H1 (cell line): ENCODE measurements around the gene MDC1. TPM values are rescaled to one million over a fixed set of nuclear protein-coding genes. Genes with fewer than 3 reads are reported as not detected.

Experiments used
- CTCF ChIA-PET: fragments of 300-600 bp; sonication (Branson Sonifier 250); formaldehyde crosslinking; loops from one replicate; lab custom pipeline; 2021; ENCODE audit not compliant: partially characterized antibody; lab: Charles Lee
- POLR2A ChIA-PET: fragments of 300-600 bp; sonication (Branson Sonifier 250); formaldehyde crosslinking; loops from one replicate; lab custom pipeline; 2021; ENCODE audit warnings: inconsistent platforms; ENCODE audit not compliant: partially characterized antibody; lab: Charles Lee
- DNase-seq, 2 experiments: peaks; one replicate each; pipeline versions ENCODE4 v3.0.0 to v3.0.0-alpha.2; 2010 to 2022; ENCODE audit warnings: low spot score in 2 of 2, low read depth in 1 of 2, mixed read lengths in 1 of 2
- FAIRE-seq: peaks from 2 replicates; lab custom pipeline; 2011; peaks lifted over from hg19 to GRCh38; lab: Jason Lieb, UNC
- H2AFZ ChIP-seq: 2 replicates; pipeline ENCODE4 v1.8.1; 2012; ENCODE audit warnings: low read length, inconsistent platforms
- H2AK5ac ChIP-seq: 2 replicates; pipeline ENCODE4 v1.6.1; 2013; ENCODE audit warnings: low read depth, low read length
- H2BK120ac ChIP-seq: replicated peaks from 2 replicates; pipeline ENCODE3; 2013; ENCODE audit warnings: low read depth, low read length, inconsistent platforms
- H2BK12ac ChIP-seq: 2 replicates; pipeline ENCODE4 v1.6.1; 2013; ENCODE audit warnings: low read depth, low read length
- H2BK15ac ChIP-seq: 2 replicates; pipeline ENCODE4 v1.6.1; 2013; ENCODE audit warnings: low read length
- H2BK20ac ChIP-seq: 2 replicates; pipeline ENCODE4 v1.6.1; 2013; ENCODE audit warnings: low read length
- H2BK5ac ChIP-seq: 2 replicates; pipeline ENCODE4 v1.6.1; 2013; ENCODE audit warnings: low read depth, low read length
- H3K14ac ChIP-seq: 2 replicates; pipeline ENCODE4 v1.6.1; 2013; ENCODE audit warnings: inconsistent platforms; ENCODE audit not compliant: insufficient read length
- H3K18ac ChIP-seq: 2 replicates; pipeline ENCODE4 v1.6.1; 2013; ENCODE audit warnings: low read length; ENCODE audit errors: extremely low read depth
- H3K23ac ChIP-seq: 2 replicates; pipeline ENCODE4 v1.6.1; 2013; ENCODE audit warnings: inconsistent platforms; ENCODE audit not compliant: insufficient read length
- H3K23me2 ChIP-seq: 2 replicates; pipeline ENCODE4 v1.6.1; 2013; ENCODE audit warnings: low read depth, low read length
- H3K27ac ChIP-seq: 2 replicates; pipeline ENCODE4 v1.6.1; 2011; ENCODE audit warnings: low read depth, low read length, inconsistent platforms
- H3K27me3 ChIP-seq, 4 experiments: replicated peaks in 1 of 4; 1 replicate in 1 of 4; 2 replicates in 3 of 4; pipeline versions ENCODE4 v1.6.1 to v1.8.1; 2011 to 2013; ENCODE audit warnings: low read length in 3 of 4, mild to moderate bottlenecking in 3 of 4, inconsistent platforms in 2 of 4, mixed read lengths in 2 of 4, moderate library complexity in 1 of 4; ENCODE audit not compliant: control insufficient read depth in 3 of 4, insufficient read depth in 3 of 4; ENCODE audit errors: extremely low read depth in 1 of 4
- H3K36me3 ChIP-seq, 4 experiments: 2 replicates each; pipeline versions ENCODE4 v1.6.1 to v1.8.1; 2011 to 2013; ENCODE audit warnings: mild to moderate bottlenecking in 4 of 4, low read length in 3 of 4, moderate library complexity in 2 of 4, control low read depth in 1 of 4, inconsistent platforms in 1 of 4; ENCODE audit not compliant: insufficient read depth in 4 of 4, control insufficient read depth in 2 of 4
- H3K4ac ChIP-seq: replicated peaks from 2 replicates; pipeline ENCODE3; 2013; ENCODE audit warnings: low read length, low read depth, mixed read lengths, inconsistent platforms; ENCODE audit not compliant: insufficient read length
- H3K4me1 ChIP-seq, 4 experiments: replicated peaks in 1 of 4; 1 replicate in 1 of 4; 2 replicates in 3 of 4; pipeline versions ENCODE4 v1.6.1 to v1.8.1; 2011 to 2013; ENCODE audit warnings: low read length in 3 of 4, inconsistent platforms in 2 of 4, mixed read lengths in 1 of 4; ENCODE audit not compliant: insufficient read depth in 4 of 4, control insufficient read depth in 3 of 4
- H3K4me2 ChIP-seq, 2 experiments: 2 replicates each; pipeline versions ENCODE4 v1.6.1 to v1.8.1; 2011 to 2013; ENCODE audit warnings: low read depth in 2 of 2, low read length in 2 of 2, control low read depth in 1 of 2, inconsistent platforms in 1 of 2, mild to moderate bottlenecking in 1 of 2; ENCODE audit not compliant: insufficient read depth in 1 of 2
- H3K4me3 ChIP-seq, 4 experiments: fragments of 200-600, 300-600 bp in 1 of 4; sonication (generic), shearing (Covaris generic), sonication (Bioruptor Twin) in 1 of 4; 2 replicates each; pipeline versions ENCODE4 v1.5.1 to v1.8.1; 2011 to 2016; ENCODE audit warnings: low read length in 4 of 4, low read depth in 3 of 4, control low read depth in 2 of 4, inconsistent platforms in 2 of 4, mild to moderate bottlenecking in 2 of 4, mixed read lengths in 1 of 4, moderate library complexity in 1 of 4; ENCODE audit not compliant: insufficient read depth in 2 of 4; ENCODE audit errors: extremely low read depth in 1 of 4
- H3K56ac ChIP-seq: replicated peaks from 2 replicates; pipeline ENCODE3; 2013; ENCODE audit warnings: low read depth, mild to moderate bottlenecking, mixed read lengths, low read length, inconsistent platforms; ENCODE audit not compliant: insufficient read length
- H3K79me1 ChIP-seq: 2 replicates; pipeline ENCODE4 v1.6.1; 2013; ENCODE audit warnings: low read depth, low read length, control low read depth
- H3K79me2 ChIP-seq, 2 experiments: 2 replicates each; pipeline versions ENCODE4 v1.6.1 to v1.8.1; 2012 to 2013; ENCODE audit warnings: low read length in 2 of 2, mild to moderate bottlenecking in 2 of 2, inconsistent platforms in 1 of 2; ENCODE audit not compliant: insufficient read depth in 2 of 2, control insufficient read depth in 1 of 2
- H3K9ac ChIP-seq, 4 experiments: replicated peaks in 1 of 4; 1 replicate in 1 of 4; 2 replicates in 3 of 4; pipeline versions ENCODE4 v1.6.1 to v1.8.1; 2011 to 2013; ENCODE audit warnings: low read depth in 3 of 4, low read length in 3 of 4, control low read depth in 2 of 4, mild to moderate bottlenecking in 2 of 4, moderate library complexity in 2 of 4, inconsistent platforms in 1 of 4; ENCODE audit errors: extremely low read depth in 1 of 4
- H3K9me3 ChIP-seq, 2 experiments: 2 replicates each; pipeline versions ENCODE4 v1.6.1 to v1.8.1; 2012 to 2013; ENCODE audit warnings: mild to moderate bottlenecking in 2 of 2, moderate library complexity in 2 of 2, control low read depth in 1 of 2, inconsistent platforms in 1 of 2, low read depth in 1 of 2, low read length in 1 of 2, mixed read lengths in 1 of 2; ENCODE audit not compliant: insufficient read depth in 2 of 2
- H4K20me1 ChIP-seq, 2 experiments: replicated peaks in 1 of 2; 2 replicates each; pipeline versions ENCODE3 to v1.8.1; 2011 to 2013; ENCODE audit warnings: inconsistent platforms in 2 of 2, low read length in 2 of 2, mild to moderate bottlenecking in 1 of 2; ENCODE audit not compliant: insufficient read depth in 2 of 2, control insufficient read depth in 1 of 2
- H4K5ac ChIP-seq: 2 replicates; pipeline ENCODE4 v1.6.1; 2013; ENCODE audit warnings: low read length, low read depth, mixed read lengths, inconsistent platforms; ENCODE audit not compliant: insufficient read length
- H4K8ac ChIP-seq: 2 replicates; pipeline ENCODE4 v1.8.0; 2013; ENCODE audit warnings: mild to moderate bottlenecking, moderate library complexity, low read length, inconsistent platforms; ENCODE audit not compliant: insufficient read depth; ENCODE audit errors: extremely low read depth
- H4K91ac ChIP-seq: replicated peaks from 2 replicates; pipeline ENCODE3; 2013; ENCODE audit warnings: low read length, mixed read lengths, inconsistent platforms; ENCODE audit not compliant: insufficient read length
- CEBPB ChIP-seq: IDR thresholded peaks from 2 replicates; pipeline ENCODE4 v1.6.1; 2012; ENCODE audit warnings: low read depth, low read length
- GTF2F1 ChIP-seq: IDR thresholded peaks from 2 replicates; pipeline ENCODE4 v1.6.1; 2012; ENCODE audit warnings: low read depth, low read length, improper control_type of control experiment, borderline replicate concordance
- HDAC6 ChIP-seq: IDR thresholded peaks from one replicate; pipeline ENCODE4 v1.7.1; 2012; ENCODE audit warnings: low read depth, mild to moderate bottlenecking, inconsistent platforms, low read length, moderate library complexity
- RAD21 ChIP-seq, 2 experiments: IDR thresholded peaks in 1 of 2; conservative IDR thresholded peaks in 1 of 2; 2 replicates each; pipeline ENCODE4 v1.6.1; 2011; ENCODE audit warnings: low read depth in 2 of 2, low read length in 2 of 2, improper control_type of control experiment in 1 of 2, inconsistent platforms in 1 of 2, mild to moderate bottlenecking in 1 of 2, moderate library complexity in 1 of 2
- RFX5 ChIP-seq: IDR thresholded peaks from 2 replicates; pipeline ENCODE4 v1.6.1; 2011; ENCODE audit warnings: low read depth, low read length, improper control_type of control experiment, borderline replicate concordance
- SRF ChIP-seq: IDR thresholded peaks from 2 replicates; pipeline ENCODE4 v1.6.1; 2011; ENCODE audit warnings: mild to moderate bottlenecking, low read depth, low read length, moderate library complexity
- TCF12 ChIP-seq: IDR thresholded peaks from 2 replicates; pipeline ENCODE4 v1.6.1; 2011; ENCODE audit warnings: low read depth, mild to moderate bottlenecking, low read length
- WGBS, 2 experiments: shearing (Covaris generic) in 1 of 2; methylation state at CpG; one replicate each; pipeline versions ENCODE4 v1.1.6 to v1.1.7; 2013 to 2015; ENCODE audit warnings: low lambda C conversion rate in 2 of 2, mixed read lengths in 2 of 2, inconsistent platforms in 1 of 2, low coverage in 1 of 2, missing lambda C conversion rate in 1 of 2; ENCODE audit not compliant: insufficient replicate concordance in 2 of 2, insufficient coverage in 1 of 2, insufficient read length in 1 of 2; ENCODE audit errors: extremely low coverage in 1 of 2, missing lambda C conversion rate in 1 of 2; 5-methylcytosine and 5-hydroxymethylcytosine counted together
- polyA plus RNA-seq, 7 experiments: library from polyadenylated mRNA; depleted of rRNA in 3 of 7; stranded (reverse) in 5 of 7; unstranded in 2 of 7; fragments of >200 nt in 5 of 7; fragments of 200-250 nt in 2 of 7; gene quantifications; 1 replicate in 5 of 7; 2 replicates in 1 of 7; 4 replicates in 1 of 7; pipeline versions ENCODE4 v1.2.1 to v1.2.3, GENCODE V29; 2011 to 2013; ENCODE audit warnings: missing spikeins in 2 of 7, mixed read lengths in 2 of 7
- total RNA-seq: library from RNA; stranded (reverse); fragmentation: NEBNext Ultra II Directional; extraction: Animal tissue kit (Norgen Biotek cat#: 25700); gene quantifications from 2 replicates; pipeline ENCODE4 v1.2.1, GENCODE V29; 2021
- TF ChIP-seq, protein P1 (sequence below), 3 experiments: IDR thresholded peaks; 1 replicate in 2 of 3; 2 replicates in 1 of 3; pipeline versions ENCODE4 v1.5.1 to v1.6.1; 2011; ENCODE audit warnings: low read length in 3 of 3, mild to moderate bottlenecking in 3 of 3, inconsistent platforms in 2 of 3, low read depth in 1 of 3, moderate library complexity in 1 of 3; ENCODE audit not compliant: insufficient read depth in 1 of 3; ENCODE audit errors: control extremely low read depth in 1 of 3

The MDC1 gene
- total and polyA plus RNA-seq, 2 of the 8 experiments (the other 6 are each of a cell fraction or from before 2014, with no cell fraction given) = 29.9 to 81.1 TPM

DNA sequence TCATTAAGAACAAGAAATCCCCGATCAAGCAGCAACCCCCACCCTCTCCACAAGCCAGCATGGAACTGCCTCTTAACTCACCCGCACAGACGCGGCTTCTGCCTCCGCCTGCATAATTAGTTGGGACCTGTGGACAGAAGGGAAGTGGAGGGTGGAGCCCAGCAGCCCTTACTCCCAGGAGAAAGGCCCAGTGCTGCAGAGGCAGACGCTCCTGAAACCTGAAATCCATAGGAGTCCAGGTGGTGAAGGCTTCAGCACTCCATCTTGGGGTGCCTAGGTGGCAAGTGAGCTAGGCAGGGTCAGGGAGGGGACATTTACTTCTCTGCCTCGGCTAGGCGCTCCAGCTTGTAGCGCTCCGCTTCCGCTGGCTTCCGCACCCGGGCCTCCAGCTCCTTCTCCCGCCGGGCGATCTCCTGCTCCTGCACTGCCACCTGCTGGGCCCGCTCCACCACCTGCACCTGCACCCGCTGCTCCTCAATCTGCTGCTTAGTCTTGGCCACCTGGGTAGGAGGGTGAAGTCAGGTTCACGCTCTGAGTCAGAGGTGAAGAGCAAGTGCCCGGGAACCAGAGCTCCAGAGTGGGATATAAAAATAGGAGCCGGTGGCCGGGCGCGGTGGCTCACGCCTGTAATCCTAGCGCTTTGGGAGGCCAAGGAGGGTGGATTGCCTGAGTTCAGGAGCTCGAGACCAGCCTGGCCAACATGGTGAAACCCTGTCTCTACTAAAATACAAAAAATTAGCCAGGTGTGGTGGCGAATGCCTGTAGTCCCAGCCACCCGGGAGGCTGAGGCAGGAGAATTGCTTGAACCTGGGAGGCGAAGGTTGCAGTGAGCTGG, 13.7 kb upstream of the MDC1 start:
- Histone ChIP-seq H2BK20ac (no peak overlapping the region), H3K27ac (no peak overlapping the region), H2AK5ac (no peak overlapping the region), H3K9ac (no peak overlapping the region), H3K23ac (no peak overlapping the region), H3K56ac (no peak overlapping the region), H2BK12ac (no peak overlapping the region), H3K27me3 (no peaks in the 10 kb centered on the region), H3K36me3 (peaks cover 9 to 30% (median 21%) of the 10 kb centered on the region in 4 experiments; a peak in 7 of 8 replicates), H3K14ac (no peak overlapping the region), H3K4me3 (no peak overlapping the region), H2AFZ (no peak overlapping the region), H3K4ac (no peak overlapping the region), H2BK15ac (no peak overlapping the region), H3K23me2 (no peaks in the 10 kb centered on the region), H2BK120ac (no peak overlapping the region), H4K20me1 (peaks cover 3 to 9% of the 10 kb centered on the region in 2 experiments), H3K79me2 (no peaks in the 10 kb centered on the region), H3K4me2 (no peak overlapping the region), H4K91ac (no peak overlapping the region), H4K5ac (no peak overlapping the region), H3K18ac (no peak overlapping the region), H3K4me1 (no peaks in the 10 kb centered on the region), H3K9me3 (no peaks in the 10 kb centered on the region), H2BK5ac (peak overlapping the region; percentile 75), H3K79me1 (no peaks in the 10 kb centered on the region), H4K8ac (no peak overlapping the region)
- CTCF ChIA-PET = interaction anchor here (0.6 to 11.8 kb wide), 37 partner anchors 10 to 436 kb away, joined by 3 to 147 read pairs (median 4); partner anchors contain the start of genes DHX16, FLOT1, MDC1 and MRPS18B
- POLR2A ChIA-PET = interaction anchor here (0.5 to 35.9 kb wide), 13 partner anchors 6 to 183 kb away, joined by 3 to 732 read pairs (median 4); partner anchors contain the start of genes DHX16, FLOT1, IER3 and MDC1
- 84% methylated on average over 30 of the region's 30 CpGs; no CpG with 5 or more reads in 1 of the 2 experiments for WGBS, 2 experiments
- DNase-seq (peak in 1 of 2 experiments; percentile 87), FAIRE-seq (no peak)
- TF ChIP-seq HDAC6 = no peak
- TF ChIP-seq RAD21 (IDR thresholded peaks at IDR 0.05 in 1 of 2, conservative IDR thresholded peaks at IDR 0.05 in 1 of 2; ENCODE audit: low read depth in 2 of 2, low read length in 2 of 2) = peak; percentile 79 to 85
- no peak for TF ChIP-seq TCF12
- TF ChIP-seq, protein P1, sequence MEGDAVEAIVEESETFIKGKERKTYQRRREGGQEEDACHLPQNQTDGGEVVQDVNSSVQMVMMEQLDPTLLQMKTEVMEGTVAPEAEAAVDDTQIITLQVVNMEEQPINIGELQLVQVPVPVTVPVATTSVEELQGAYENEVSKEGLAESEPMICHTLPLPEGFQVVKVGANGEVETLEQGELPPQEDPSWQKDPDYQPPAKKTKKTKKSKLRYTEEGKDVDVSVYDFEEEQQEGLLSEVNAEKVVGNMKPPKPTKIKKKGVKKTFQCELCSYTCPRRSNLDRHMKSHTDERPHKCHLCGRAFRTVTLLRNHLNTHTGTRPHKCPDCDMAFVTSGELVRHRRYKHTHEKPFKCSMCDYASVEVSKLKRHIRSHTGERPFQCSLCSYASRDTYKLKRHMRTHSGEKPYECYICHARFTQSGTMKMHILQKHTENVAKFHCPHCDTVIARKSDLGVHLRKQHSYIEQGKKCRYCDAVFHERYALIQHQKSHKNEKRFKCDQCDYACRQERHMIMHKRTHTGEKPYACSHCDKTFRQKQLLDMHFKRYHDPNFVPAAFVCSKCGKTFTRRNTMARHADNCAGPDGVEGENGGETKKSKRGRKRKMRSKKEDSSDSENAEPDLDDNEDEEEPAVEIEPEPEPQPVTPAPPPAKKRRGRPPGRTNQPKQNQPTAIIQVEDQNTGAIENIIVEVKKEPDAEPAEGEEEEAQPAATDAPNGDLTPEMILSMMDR (IDR thresholded peaks at IDR 0.05; ENCODE audit: control extremely low read depth in 1 of 3, insufficient read depth in 1 of 3, low read depth in 1 of 3, low read length in 3 of 3) = peak; percentile 71 to 78 (median 73)
- TF ChIP-seq SRF = no peak
- no peak for TF ChIP-seq RFX5
- TF ChIP-seq GTF2F1 = no peak
- no peak for TF ChIP-seq CEBPB
